ENCODE results near the gene PHF13. TPM values are rescaled to one million over a fixed set of nuclear protein-coding genes. Genes with fewer than 3 reads are reported as not detected.

The PHF13 gene
- total and polyA plus RNA-seq, 2 experiments from 2014 or later = 11.6 to 21.3 TPM

GRCh38 chr1:6594977-6595740, 18.4 kb upstream of the PHF13 start:
- TF ChIP-seq EZH2phosphoT487 (IDR thresholded peaks at IDR 0.05; ENCODE audit: insufficient read depth, low read depth) = no peak
- no peak for TF ChIP-seq EZH2 (IDR thresholded peaks at IDR 0.05; ENCODE audit: insufficient read depth, poor library complexity, severe bottlenecking)
- Histone ChIP-seq H3K36me3 (ENCODE audit: low read depth) (peaks cover 39% of the 10 kb centered on the region), H3K27ac (no peak overlapping the region), H4K20me1 (ENCODE audit: insufficient read depth) (no peaks in the 10 kb centered on the region; the same call in 1 of the 2 replicates), H3K27me3 (replicated peaks; ENCODE audit: insufficient read depth) (no peaks in the 10 kb centered on the region), H3K9me2 (ENCODE audit: insufficient read depth) (no peaks in the 10 kb centered on the region), H3F3A (ENCODE audit: insufficient read depth) (peaks cover 9% of the 10 kb centered on the region), H3K4me1 (ENCODE audit: insufficient read depth) (peaks cover 4% of the 10 kb centered on the region; the same call in 1 of the 2 replicates), H3K9me3 (ENCODE audit: low read depth) (no peaks in the 10 kb centered on the region), H3K4me2 (ENCODE audit: unreplicated experiment) (no peak overlapping the region), H3K79me2 (ENCODE audit: insufficient read depth) (peaks cover 88% of the 10 kb centered on the region), H3K4me3 (no peak overlapping the region), H2AFZ (no peak overlapping the region), H3K9ac (no peak overlapping the region)
- in situ Hi-C loops (cut with MboI) = no loop called here
- WGBS, 2 experiments (ENCODE audit: low coverage in 1 of 2, low lambda C conversion rate in 2 of 2, missing lambda C conversion rate in 2 of 2) = 91 to 92% methylated on average over 11 of the region's 11 CpGs
- no peak for DNase-seq

- Histone ChIP-seq H3K9ac (no peak overlapping the region), H3F3A (ENCODE audit: insufficient read depth) (peaks cover 8% of the 10 kb centered on the region), H3K27me3 (replicated peaks; ENCODE audit: insufficient read depth) (no peaks in the 10 kb centered on the region), H3K9me2 (ENCODE audit: insufficient read depth) (no peaks in the 10 kb centered on the region), H3K9me3 (ENCODE audit: low read depth) (no peaks in the 10 kb centered on the region), H3K36me3 (ENCODE audit: low read depth) (peaks cover 33% of the 10 kb centered on the region), H3K27ac (no peak overlapping the region), H3K79me2 (ENCODE audit: insufficient read depth) (peaks cover 98% of the 10 kb centered on the region), H3K4me1 (ENCODE audit: insufficient read depth) (peaks cover 4% of the 10 kb centered on the region; the same call in 1 of the 2 replicates), H3K4me2 (ENCODE audit: unreplicated experiment) (no peak overlapping the region), H2AFZ (no peak overlapping the region), H4K20me1 (ENCODE audit: insufficient read depth) (no peaks in the 10 kb centered on the region; the same call in 1 of the 2 replicates), H3K4me3 (no peak overlapping the region)
- TF ChIP-seq EZH2 (IDR thresholded peaks at IDR 0.05; ENCODE audit: insufficient read depth, poor library complexity, severe bottlenecking) (no peak), EZH2phosphoT487 (IDR thresholded peaks at IDR 0.05; ENCODE audit: insufficient read depth, low read depth) (no peak)
- 65 to 66% methylated on average over 7 of the region's 7 CpGs for WGBS, 2 experiments (ENCODE audit: low coverage in 1 of 2, low lambda C conversion rate in 2 of 2, missing lambda C conversion rate in 2 of 2)
- in situ Hi-C loops (cut with MboI) = no loop called here
- DNase-seq = no peak
Measured at GRCh38 chr1:6596351-6596750, 17.2 kb upstream of the PHF13 start.

- TF ChIP-seq EZH2 (IDR thresholded peaks at IDR 0.05; ENCODE audit: insufficient read depth, poor library complexity, severe bottlenecking) (no peak), EZH2phosphoT487 (IDR thresholded peaks at IDR 0.05; ENCODE audit: insufficient read depth, low read depth) (no peak)
- Histone ChIP-seq H3K27ac (no peak overlapping the region), H2AFZ (no peak overlapping the region), H3K79me2 (ENCODE audit: insufficient read depth) (peaks cover 98% of the 10 kb centered on the region), H3K9ac (no peak overlapping the region), H3K27me3 (replicated peaks; ENCODE audit: insufficient read depth) (no peaks in the 10 kb centered on the region), H3K9me2 (ENCODE audit: insufficient read depth) (no peaks in the 10 kb centered on the region), H3K9me3 (ENCODE audit: low read depth) (no peaks in the 10 kb centered on the region), H3K36me3 (ENCODE audit: low read depth) (peaks cover 33% of the 10 kb centered on the region), H3K4me1 (ENCODE audit: insufficient read depth) (peaks cover 4% of the 10 kb centered on the region; the same call in 1 of the 2 replicates), H3K4me2 (ENCODE audit: unreplicated experiment) (no peak overlapping the region), H4K20me1 (ENCODE audit: insufficient read depth) (no peaks in the 10 kb centered on the region; the same call in 1 of the 2 replicates), H3F3A (ENCODE audit: insufficient read depth) (peaks cover 8% of the 10 kb centered on the region), H3K4me3 (no peak overlapping the region)
- in situ Hi-C loops (cut with MboI) = no loop called here
- DNase-seq = no peak
- WGBS, 2 experiments (ENCODE audit: low coverage in 1 of 2, low lambda C conversion rate in 2 of 2, missing lambda C conversion rate in 2 of 2) = 88 to 89% methylated on average over 12 to 15 of the region's 15 CpGs
Measured at GRCh38 chr1:6596886-6597776, 16.4 kb upstream of the PHF13 start.

- DNase-seq = no peak
- 84 to 91% methylated on average over 5 to 6 of the region's 6 CpGs for WGBS, 2 experiments (ENCODE audit: low coverage in 1 of 2, low lambda C conversion rate in 2 of 2, missing lambda C conversion rate in 2 of 2)
- no peaks in the 10 kb centered on the region; the same call in 1 of the 2 replicates for H4K20me1 ChIP-seq (ENCODE audit: insufficient read depth)
Measured at GRCh38 chr1:6597777-6598131, 15.8 kb upstream of the PHF13 start.

More at GRCh38 chr1:6597777-6598131, 15.8 kb upstream of the PHF13 start:
- peaks cover 8% of the 10 kb centered on the region for H3F3A ChIP-seq (ENCODE audit: insufficient read depth)
- in situ Hi-C loops (cut with MboI) = no loop called here
- no peaks in the 10 kb centered on the region for H3K27me3 ChIP-seq (replicated peaks; ENCODE audit: insufficient read depth)
- no peaks in the 10 kb centered on the region for H3K9me3 ChIP-seq (ENCODE audit: low read depth)
- peaks cover 33% of the 10 kb centered on the region for H3K36me3 ChIP-seq (ENCODE audit: low read depth)
- H3K79me2 ChIP-seq (ENCODE audit: insufficient read depth) = peaks cover 94% of the 10 kb centered on the region
- peaks cover 4% of the 10 kb centered on the region; the same call in 1 of the 2 replicates for H3K4me1 ChIP-seq (ENCODE audit: insufficient read depth)
- H3K4me2 ChIP-seq (ENCODE audit: unreplicated experiment) = no peak overlapping the region
- no peak overlapping the region for H3K27ac ChIP-seq
- H3K9me2 ChIP-seq (ENCODE audit: insufficient read depth) = no peaks in the 10 kb centered on the region
- no peak overlapping the region for H3K4me3 ChIP-seq
- TF ChIP-seq EZH2phosphoT487 (IDR thresholded peaks at IDR 0.05; ENCODE audit: insufficient read depth, low read depth) = no peak
- TF ChIP-seq EZH2 (IDR thresholded peaks at IDR 0.05; ENCODE audit: insufficient read depth, poor library complexity, severe bottlenecking) = no peak
- no peak overlapping the region for H3K9ac ChIP-seq
- no peak overlapping the region for H2AFZ ChIP-seq
